D721Med (cell line): Measurements from ENCODE around the gene RBM18.

Source experiments
- DNase-seq: peaks from one replicate; pipeline ENCODE4 v3.0.0; 2011; ENCODE audit warnings: low spot score; ENCODE audit not compliant: insufficient read length
- FAIRE-seq: peaks from 2 replicates; lab custom pipeline; 2011; peaks lifted over from hg19 to GRCh38; lab: Jason Lieb, UNC
- CTCF ChIP-seq: IDR thresholded peaks from 2 replicates; pipeline ENCODE4 v1.5.1; 2012; ENCODE audit warnings: mild to moderate bottlenecking, control low read depth; ENCODE audit not compliant: insufficient read depth; ENCODE audit errors: missing control alignments

The RBM18 gene

GRCh38 chr9:122218071-122218934 lies 46.3 kb downstream of the RBM18 start:
- FAIRE-seq, result no peak
- no peak for TF ChIP-seq CTCF

GRCh38 chr9:122217640-122218039 lies 47.0 kb downstream of the RBM18 start:
- no peak for TF ChIP-seq CTCF
- DNase-seq (no peak), FAIRE-seq (no peak)

More at GRCh38 chr9:122218071-122218934, 46.3 kb downstream of the RBM18 start:
- no peak for DNase-seq

GRCh38 chr9:122216798-122217418 lies 47.7 kb downstream of the RBM18 start:
- FAIRE-seq (no peak), DNase-seq (no peak)
- TF ChIP-seq CTCF, result no peak

GRCh38 chr9:122216138-122216797 lies 48.4 kb downstream of the RBM18 start:
- no peak for FAIRE-seq
- DNase-seq, result no peak
- TF ChIP-seq CTCF, result no peak

GRCh38 chr9:122215663-122216062 lies 49.0 kb downstream of the RBM18 start:
- FAIRE-seq, result no peak
- DNase-seq, result no peak
- TF ChIP-seq CTCF, result no peak

- FAIRE-seq, result no peak
- no peak for DNase-seq
- no peak for TF ChIP-seq CTCF
Measured at GRCh38 chr9:122214507-122214906, 50.1 kb downstream of the RBM18 start.
